Astrocyte of the cerebellum (primary cell): ENCODE data around the gene HMG20A.

Experiments used
- DNase-seq: peaks from one replicate; pipeline ENCODE4 v3.0.0-alpha.2; 2011; ENCODE audit warnings: low read depth
- H3K4me3 ChIP-seq: 2 replicates; pipeline ENCODE4 v1.5.1; 2011; ENCODE audit warnings: mild to moderate bottlenecking, low read depth, low read length, moderate library complexity
- in situ Hi-C: cut with HindIII; loops from 2 replicates; pipeline ENCODE4 v1.10.0; 2017; ENCODE audit warnings: low sequenced_read_pairs
- TF ChIP-seq, protein P1 (sequence below): IDR thresholded peaks from 2 replicates; pipeline ENCODE4 v1.5.1; 2012; ENCODE audit warnings: low read length, low read depth, moderate library complexity, mild to moderate bottlenecking; ENCODE audit errors: missing control alignments

HMG20A gene

GRCh38 chr15:77440378-77440999 lies 19.8 kb downstream of the HMG20A start:
- TF ChIP-seq, protein P1, sequence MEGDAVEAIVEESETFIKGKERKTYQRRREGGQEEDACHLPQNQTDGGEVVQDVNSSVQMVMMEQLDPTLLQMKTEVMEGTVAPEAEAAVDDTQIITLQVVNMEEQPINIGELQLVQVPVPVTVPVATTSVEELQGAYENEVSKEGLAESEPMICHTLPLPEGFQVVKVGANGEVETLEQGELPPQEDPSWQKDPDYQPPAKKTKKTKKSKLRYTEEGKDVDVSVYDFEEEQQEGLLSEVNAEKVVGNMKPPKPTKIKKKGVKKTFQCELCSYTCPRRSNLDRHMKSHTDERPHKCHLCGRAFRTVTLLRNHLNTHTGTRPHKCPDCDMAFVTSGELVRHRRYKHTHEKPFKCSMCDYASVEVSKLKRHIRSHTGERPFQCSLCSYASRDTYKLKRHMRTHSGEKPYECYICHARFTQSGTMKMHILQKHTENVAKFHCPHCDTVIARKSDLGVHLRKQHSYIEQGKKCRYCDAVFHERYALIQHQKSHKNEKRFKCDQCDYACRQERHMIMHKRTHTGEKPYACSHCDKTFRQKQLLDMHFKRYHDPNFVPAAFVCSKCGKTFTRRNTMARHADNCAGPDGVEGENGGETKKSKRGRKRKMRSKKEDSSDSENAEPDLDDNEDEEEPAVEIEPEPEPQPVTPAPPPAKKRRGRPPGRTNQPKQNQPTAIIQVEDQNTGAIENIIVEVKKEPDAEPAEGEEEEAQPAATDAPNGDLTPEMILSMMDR: no peak
- no peak for DNase-seq
- in situ Hi-C loops: no loop called here
- no peak overlapping the region for H3K4me3 ChIP-seq

DNA sequence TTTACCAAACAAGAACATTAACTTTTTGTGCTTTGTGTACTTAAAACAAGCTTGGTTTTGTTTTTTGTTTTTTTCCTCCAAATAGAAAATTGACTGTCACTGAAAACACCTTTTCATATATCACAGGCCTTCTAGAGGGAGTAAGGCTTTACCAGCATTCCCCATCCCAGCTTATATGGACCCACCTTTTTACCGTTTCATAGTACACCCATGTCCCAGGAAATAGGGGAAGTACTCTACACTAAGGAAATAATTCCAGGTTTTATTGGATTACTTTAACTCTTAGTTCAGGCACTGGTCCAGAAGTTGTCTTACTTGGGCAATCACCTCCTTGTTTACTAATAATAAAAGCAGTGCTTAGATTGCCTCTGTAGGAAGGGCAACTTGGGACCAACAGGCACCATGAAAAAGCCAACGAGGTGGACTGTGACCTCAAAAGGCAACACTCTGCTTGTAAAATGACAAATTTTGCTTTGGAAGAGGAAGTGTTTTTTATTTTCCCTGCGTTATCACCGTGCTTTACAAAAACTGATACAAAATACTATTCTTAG lies 26.2 kb downstream of the HMG20A start:
- TF ChIP-seq, protein P1: no peak
- in situ Hi-C loops: no loop called here
- H3K4me3 ChIP-seq: no peak overlapping the region
- DNase-seq: no peak

- H3K4me3 ChIP-seq: no peak overlapping the region
- in situ Hi-C loops: no loop called here
- no peak for DNase-seq
- TF ChIP-seq, protein P1: no peak
These were observed 33.6 kb downstream of the HMG20A start for GRCh38 chr15:77454265-77454664.

- DNase-seq: no peak
- H3K4me3 ChIP-seq: no peak overlapping the region
- in situ Hi-C loops: no loop called here
- TF ChIP-seq, protein P1: no peak
These were observed 34.3 kb downstream of the HMG20A start for GRCh38 chr15:77454951-77455350.

DNA sequence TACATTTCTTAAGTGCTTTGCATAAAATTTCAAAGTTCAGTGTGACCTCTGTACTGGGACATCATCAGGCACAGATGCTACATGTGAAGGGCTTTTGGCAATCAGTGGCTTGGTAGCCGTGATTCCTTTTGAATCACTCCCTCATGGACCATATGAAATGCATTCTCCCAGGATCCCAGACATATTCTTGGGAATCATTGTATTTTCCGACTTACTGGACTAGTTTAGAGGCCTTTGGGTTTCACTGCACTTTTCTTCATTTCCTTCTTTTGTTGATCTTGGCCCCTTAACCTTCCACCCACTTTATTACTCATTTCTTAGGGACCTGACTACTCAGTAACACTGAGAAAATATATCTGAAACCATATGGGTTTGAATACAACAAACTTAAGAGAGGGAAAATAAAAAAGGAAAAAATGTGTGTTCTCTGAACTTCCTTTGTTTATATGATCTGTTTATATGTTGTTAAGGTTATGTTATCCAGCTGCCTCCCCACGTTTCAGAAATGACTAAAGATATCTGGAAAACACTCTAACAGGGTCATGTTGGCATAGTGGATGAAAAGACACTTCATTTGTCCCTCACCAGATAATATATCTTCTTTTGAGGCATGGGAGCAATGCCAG lies 35.1 kb downstream of the HMG20A start:
- TF ChIP-seq, protein P1: no peak
- DNase-seq: peak; percentile 36
- no peak overlapping the region for H3K4me3 ChIP-seq
- in situ Hi-C loops: no loop called here

- no peak overlapping the region for H3K4me3 ChIP-seq
- DNase-seq: peak; percentile 2
- TF ChIP-seq, protein P1: no peak
- in situ Hi-C loops: no loop called here
These were observed 36.1 kb downstream of the HMG20A start for GRCh38 chr15:77456746-77457145.
